ENCODE results near the gene PDGFD. TPM values are rescaled to one million over a fixed set of nuclear protein-coding genes. Genes with fewer than 3 reads are reported as not detected.

The PDGFD gene
- total and polyA plus RNA-seq, 8 donors = 2.1 to 7.7 (median 5.2) TPM

DNA sequence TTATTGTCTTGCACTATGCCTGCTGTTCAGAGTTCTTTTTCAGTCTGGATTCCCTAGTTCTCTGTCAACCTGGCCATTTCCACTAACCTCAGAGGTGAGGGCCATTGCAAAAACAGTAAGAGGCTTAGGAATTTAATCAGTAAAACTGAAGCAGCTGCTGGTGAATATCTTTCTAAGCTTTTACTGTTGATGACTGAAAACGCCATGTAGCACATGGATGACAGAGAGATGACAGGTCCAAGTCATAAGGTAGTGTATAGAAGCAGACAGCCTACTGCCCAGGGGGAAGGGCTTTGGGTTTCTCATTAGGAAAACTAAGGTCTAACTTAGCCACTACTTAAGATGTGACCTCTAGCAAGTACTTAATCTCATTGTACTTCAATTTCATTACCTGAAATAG, 280.1 kb downstream of the PDGFD start:
- Histone ChIP-seq H3K4me3 (no peak overlapping the region), H3K27me3 (no peaks in the 10 kb centered on the region), H3K36me3 (no peaks in the 10 kb centered on the region), H3K9me3 (no peaks in the 10 kb centered on the region), H3K27ac (no peak overlapping the region), H3K4me1 (no peaks in the 10 kb centered on the region)
- TF ChIP-seq, protein P1, sequence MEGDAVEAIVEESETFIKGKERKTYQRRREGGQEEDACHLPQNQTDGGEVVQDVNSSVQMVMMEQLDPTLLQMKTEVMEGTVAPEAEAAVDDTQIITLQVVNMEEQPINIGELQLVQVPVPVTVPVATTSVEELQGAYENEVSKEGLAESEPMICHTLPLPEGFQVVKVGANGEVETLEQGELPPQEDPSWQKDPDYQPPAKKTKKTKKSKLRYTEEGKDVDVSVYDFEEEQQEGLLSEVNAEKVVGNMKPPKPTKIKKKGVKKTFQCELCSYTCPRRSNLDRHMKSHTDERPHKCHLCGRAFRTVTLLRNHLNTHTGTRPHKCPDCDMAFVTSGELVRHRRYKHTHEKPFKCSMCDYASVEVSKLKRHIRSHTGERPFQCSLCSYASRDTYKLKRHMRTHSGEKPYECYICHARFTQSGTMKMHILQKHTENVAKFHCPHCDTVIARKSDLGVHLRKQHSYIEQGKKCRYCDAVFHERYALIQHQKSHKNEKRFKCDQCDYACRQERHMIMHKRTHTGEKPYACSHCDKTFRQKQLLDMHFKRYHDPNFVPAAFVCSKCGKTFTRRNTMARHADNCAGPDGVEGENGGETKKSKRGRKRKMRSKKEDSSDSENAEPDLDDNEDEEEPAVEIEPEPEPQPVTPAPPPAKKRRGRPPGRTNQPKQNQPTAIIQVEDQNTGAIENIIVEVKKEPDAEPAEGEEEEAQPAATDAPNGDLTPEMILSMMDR (IDR thresholded peaks at IDR 0.05) = no peak
- DNase-seq (no peak), ATAC-seq (no peak)
- intact Hi-C loops (cut with DNase I) = no loop called here

DNA sequence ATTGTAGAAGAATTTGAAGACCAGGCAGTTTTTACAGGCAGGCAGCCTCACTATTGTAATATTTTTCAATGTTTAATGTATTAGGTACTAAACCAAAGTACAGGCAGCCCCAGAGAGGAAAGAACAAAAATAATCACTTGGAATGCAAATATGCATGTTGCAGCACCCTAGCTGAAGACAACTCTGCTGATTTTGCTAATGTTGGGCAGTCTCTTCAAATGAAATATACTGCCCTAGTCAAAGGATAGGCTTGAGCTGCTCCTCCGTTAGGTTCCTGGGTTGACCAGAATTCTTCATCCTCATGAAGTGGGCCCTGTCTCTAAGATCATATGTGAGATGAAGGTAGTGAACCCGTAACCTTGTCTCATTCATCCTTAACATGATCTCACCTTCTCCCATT, 280.7 kb downstream of the PDGFD start:
- no peak for ATAC-seq
- no peaks in the 10 kb centered on the region for H3K36me3 ChIP-seq
- no peaks in the 10 kb centered on the region for H3K9me3 ChIP-seq
- H3K27me3 ChIP-seq = no peaks in the 10 kb centered on the region
- H3K4me3 ChIP-seq = no peak overlapping the region
- TF ChIP-seq, protein P1 (IDR thresholded peaks at IDR 0.05) = no peak
- no peaks in the 10 kb centered on the region for H3K4me1 ChIP-seq
- intact Hi-C loops (cut with DNase I) = no loop called here
- no peak overlapping the region for H3K27ac ChIP-seq
- no peak for DNase-seq

DNA sequence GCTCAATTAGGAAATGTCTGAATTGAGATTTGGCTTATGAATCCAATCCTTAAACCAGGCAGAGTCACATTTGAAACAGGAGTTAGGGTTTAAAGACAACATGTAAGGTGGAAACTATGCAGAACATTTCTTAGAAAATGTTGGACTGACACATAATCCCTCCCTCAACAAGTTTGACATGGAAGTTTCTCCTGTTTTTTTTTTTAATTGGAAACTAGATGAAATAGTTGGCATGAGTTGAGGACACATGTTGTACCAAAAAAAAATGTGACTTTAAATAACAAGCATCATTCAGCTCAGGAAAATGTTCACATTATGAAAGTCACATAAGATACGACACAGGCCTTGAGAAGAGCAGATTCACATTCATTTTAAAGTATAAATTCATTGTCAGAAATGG, 282.4 kb downstream of the PDGFD start:
- DNase-seq (no peak), ATAC-seq (no peak)
- TF ChIP-seq, protein P1 (IDR thresholded peaks at IDR 0.05) = no peak
- H3K4me1 ChIP-seq = no peaks in the 10 kb centered on the region
- no peaks in the 10 kb centered on the region for H3K36me3 ChIP-seq
- H3K27me3 ChIP-seq = no peaks in the 10 kb centered on the region
- intact Hi-C loops (cut with DNase I) = no loop called here
- H3K4me3 ChIP-seq = no peak overlapping the region
- no peak overlapping the region for H3K27ac ChIP-seq
- no peaks in the 10 kb centered on the region for H3K9me3 ChIP-seq

DNA sequence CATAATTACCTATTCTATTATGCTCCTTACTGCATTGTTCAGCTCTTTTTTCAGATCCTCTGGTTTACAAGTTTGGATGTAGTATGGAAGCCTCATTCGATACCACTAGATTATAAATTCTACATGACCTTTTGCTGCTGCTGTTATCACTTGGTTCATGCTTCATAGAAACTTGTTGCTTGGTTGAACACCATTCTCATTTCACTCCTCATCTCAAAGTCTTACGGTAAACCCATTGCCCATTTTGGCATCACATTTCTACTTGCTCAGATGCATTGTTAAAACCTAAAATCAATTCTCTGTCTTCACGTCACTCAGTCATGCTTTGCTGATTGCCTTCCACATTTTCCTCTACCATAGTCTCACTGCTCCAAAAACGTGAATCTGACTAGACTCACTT, 283.0 kb downstream of the PDGFD start:
- Histone ChIP-seq H3K27ac (no peak overlapping the region), H3K27me3 (no peaks in the 10 kb centered on the region)

DNA sequence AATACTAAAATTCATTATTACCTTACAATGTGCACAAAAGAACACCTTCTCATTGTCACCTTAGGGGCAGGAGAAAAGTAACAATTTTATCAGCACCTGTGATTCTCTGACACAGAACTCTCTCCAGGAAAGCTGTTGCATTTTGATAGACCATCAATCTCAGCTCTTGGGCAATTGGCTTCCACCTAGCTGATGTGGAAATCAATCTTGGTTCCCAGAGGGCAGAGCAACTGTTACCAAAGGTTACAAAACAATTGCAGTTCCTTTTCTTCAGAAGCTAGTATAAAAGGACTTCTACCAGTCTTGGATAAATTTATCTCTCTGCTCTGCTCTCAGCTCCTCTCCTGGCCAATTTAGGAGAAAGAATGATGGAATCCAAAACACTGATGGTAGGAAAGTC, 285.3 kb downstream of the PDGFD start:
- Histone ChIP-seq H3K27me3 (no peaks in the 10 kb centered on the region), H3K36me3 (no peaks in the 10 kb centered on the region), H3K4me3 (no peak overlapping the region), H3K4me1 (no peaks in the 10 kb centered on the region), H3K27ac (no peak overlapping the region), H3K9me3 (no peaks in the 10 kb centered on the region)
- intact Hi-C loops (cut with DNase I) = no loop called here
- TF ChIP-seq, protein P1 (IDR thresholded peaks at IDR 0.05) = no peak
- no peak for ATAC-seq
- no peak for DNase-seq

More for the DNA sequence above, 283.0 kb downstream of the PDGFD start:
- DNase-seq (no peak), ATAC-seq (no peak)
- intact Hi-C loops (cut with DNase I) = no loop called here
- H3K4me1 ChIP-seq = no peaks in the 10 kb centered on the region
- TF ChIP-seq, protein P1 (IDR thresholded peaks at IDR 0.05) = no peak
- no peak overlapping the region for H3K4me3 ChIP-seq
- H3K36me3 ChIP-seq = no peaks in the 10 kb centered on the region
- no peaks in the 10 kb centered on the region for H3K9me3 ChIP-seq
